K562 (cell line): ENCODE results near the gene KCNK10. TPM values are rescaled to one million over a fixed set of nuclear protein-coding genes. Genes with fewer than 3 reads are reported as not detected.

Experiments used
- ATAC-seq: fragments of 200-7000 bp; cut with Tn5 transposase; 3 replicates; pipeline ENCODE4 v1.9.1; 2020; ENCODE audit warnings: moderate library complexity
- BruUV-seq: library from RNA; stranded (reverse); fragments of 400-500 nt; replicated peaks from 2 replicates; lab custom pipeline; 2021; lab: Mats Ljungman, UMichigan
- CTCF ChIA-PET: fragments of 300-600 bp; formaldehyde crosslinking; extraction: SDS; loops from one replicate; lab custom pipeline; 2021; ENCODE audit warnings: low intra/inter-chr PET ratio; lab: Yijun Ruan, JAX
- POLR2A ChIA-PET: fragments of 300-600, 350-650 bp; sonication (Branson Sonifier 250); formaldehyde crosslinking; extraction: SDS; loops from one replicate; lab custom pipeline; 2021; ENCODE audit warnings: antibody characterized with exemption, inconsistent platforms; lab: Yijun Ruan, JAX
- DNase-seq, 4 experiments: peaks; one replicate each; pipeline versions ENCODE4 v3.0.0 to v3.0.0-alpha.2; 2011 to 2018; ENCODE audit warnings: low spot score in 3 of 4, mixed read lengths in 3 of 4; ENCODE audit errors: extremely low read depth in 1 of 4
- FAIRE-seq: peaks from 2 replicates; lab custom pipeline; 2011; peaks lifted over from hg19 to GRCh38; lab: Jason Lieb, UNC
- H2AFZ ChIP-seq: 2 replicates; pipeline ENCODE4 v1.6.0; 2011; ENCODE audit warnings: low read depth, low read length, control low read depth, inconsistent platforms
- H3K27ac ChIP-seq: fragments of 200-600 bp; 3 replicates; pipeline ENCODE4 v1.8.0; 2011; ENCODE audit warnings: low read depth, mild to moderate bottlenecking, control low read depth, inconsistent platforms, low read length, moderate library complexity, mixed read lengths; ENCODE audit errors: extremely low read depth
- H3K27me3 ChIP-seq, 2 experiments: fragments of 300-600 bp in 1 of 2; 2 replicates in 1 of 2; 3 replicates in 1 of 2; pipeline versions ENCODE4 v1.6.0 to v1.8.0; 2011; ENCODE audit warnings: inconsistent platforms in 2 of 2, low read length in 2 of 2, mild to moderate bottlenecking in 1 of 2, mixed read lengths in 1 of 2, moderate library complexity in 1 of 2; ENCODE audit not compliant: control insufficient read depth in 2 of 2, insufficient read depth in 2 of 2
- H3K36me3 ChIP-seq: fragments of 300-600 bp; 3 replicates; pipeline ENCODE4 v1.8.0; 2011; ENCODE audit warnings: mild to moderate bottlenecking, low read length, inconsistent platforms; ENCODE audit not compliant: control insufficient read depth, insufficient read depth
- H3K4me1 ChIP-seq, 2 experiments: fragments of 200-600 bp in 1 of 2; replicated peaks in 1 of 2; 2 replicates in 1 of 2; 3 replicates in 1 of 2; pipeline versions ENCODE4 v1.5.1 to v1.8.0; 2011; ENCODE audit warnings: inconsistent platforms in 2 of 2, low read length in 2 of 2, mild to moderate bottlenecking in 1 of 2, mixed read lengths in 1 of 2, moderate library complexity in 1 of 2; ENCODE audit not compliant: control insufficient read depth in 2 of 2, insufficient read depth in 2 of 2
- H3K4me2 ChIP-seq: 2 replicates; pipeline ENCODE4 v1.6.1; 2011; ENCODE audit warnings: low read length, control low read depth, inconsistent platforms, mixed read lengths; ENCODE audit not compliant: insufficient read depth
- H3K4me3 ChIP-seq: fragments of 200-600 bp; sonication (generic), shearing (Covaris generic); 2 replicates; pipeline ENCODE4 v1.5.1; 2016; ENCODE audit warnings: control low read depth, inconsistent platforms
- H3K79me2 ChIP-seq: fragments of 200-600 bp; 3 replicates; pipeline ENCODE4 v1.8.0; 2011; ENCODE audit warnings: low read length, inconsistent platforms; ENCODE audit not compliant: control insufficient read depth, insufficient read depth
- H3K9ac ChIP-seq, 2 experiments: 2 replicates each; pipeline versions ENCODE4 v1.6.0 to v1.6.1; 2011; ENCODE audit warnings: low read depth in 2 of 2, low read length in 2 of 2, control low read depth in 1 of 2, inconsistent platforms in 1 of 2, mild to moderate bottlenecking in 1 of 2, mixed read lengths in 1 of 2; ENCODE audit not compliant: insufficient read depth in 1 of 2
- H3K9me1 ChIP-seq: one replicate; pipeline ENCODE4 v1.6.0; 2011; ENCODE audit warnings: inconsistent platforms, mild to moderate bottlenecking, low read length, moderate library complexity; ENCODE audit not compliant: control insufficient read depth, insufficient read depth
- H3K9me3 ChIP-seq: replicated peaks from 2 replicates; pipeline ENCODE4 v1.5.1; 2011; ENCODE audit warnings: low read depth, low read length, inconsistent platforms; ENCODE audit not compliant: control insufficient read depth, insufficient read depth
- H4K20me1 ChIP-seq: replicated peaks from 2 replicates; pipeline ENCODE4 v1.6.1; 2011; ENCODE audit warnings: low read length, inconsistent platforms, mixed read lengths; ENCODE audit not compliant: control insufficient read depth, insufficient read depth
- ASH1L ChIP-seq: fragments of 450-650 bp; IDR thresholded peaks from 2 replicates; pipeline ENCODE4 v1.6.1; 2018; ENCODE audit warnings: borderline replicate concordance, mild to moderate bottlenecking, low read depth; ENCODE audit not compliant: partially characterized antibody
- HLTF ChIP-seq: fragments of 450-650 bp; IDR thresholded peaks from 2 replicates; pipeline ENCODE4 v1.6.1; 2016
- SNRNP70 ChIP-seq: fragments of 200-400 bp; formaldehyde crosslinking; optimal IDR thresholded peaks from 2 replicates; pipeline ENCODE3; 2017; ENCODE audit warnings: low read depth, low read length
- ZNF143 ChIP-seq: sonication (generic); formaldehyde crosslinking; IDR thresholded peaks from 2 replicates; pipeline ENCODE4 v1.9.0; 2022; ENCODE audit warnings: mild to moderate bottlenecking, missing genetic modification reagents
- WGBS: fragments of 100-300 bp; shearing (Covaris generic); methylation state at CpG from one replicate; pipeline ENCODE4 v1.1.6; 2016; ENCODE audit warnings: low coverage, mixed read lengths; ENCODE audit not compliant: insufficient coverage; ENCODE audit errors: missing lambda C conversion rate; 5-methylcytosine and 5-hydroxymethylcytosine counted together
- in situ Hi-C: fragments of 300-500 bp; cut with MboI; formaldehyde crosslinking; loops from 4 replicates; pipeline ENCODE4 v1.15.0; 2018; ENCODE audit warnings: inconsistent platforms, mixed read lengths
- intact Hi-C: fragments of 100-400 bp; cut with micrococcal nuclease; formaldehyde crosslinking; loops from 2 replicates; pipeline ENCODE4 v1.14.2; 2022
- polyA plus RNA-seq, 8 experiments: library from polyadenylated mRNA; depleted of rRNA in 4 of 8; stranded (reverse) in 5 of 8; unstranded in 3 of 8; fragments of >200 nt; fragmentation: Nextera tagmentation in 2 of 8; fragmentation: Illumina TruSeq in 1 of 8; extraction: Ambion mirVana in 2 of 8; extraction: Trizol in 1 of 8; gene quantifications; 2 replicates each; pipeline versions ENCODE4 v1.2.1 to v1.2.3, GENCODE V29; 2011 to 2014; ENCODE audit warnings: inconsistent platforms in 1 of 8, missing spikeins in 1 of 8
- total RNA-seq, 7 experiments: library from RNA; depleted of rRNA in 6 of 7; stranded (reverse); fragments of >200 nt in 6 of 7; fragmentation: Illumina TruSeq in 2 of 7; extraction: Trizol in 2 of 7; gene quantifications; 2 replicates each; pipeline versions ENCODE4 v1.2.1 to v1.2.3, GENCODE V29; 2011 to 2021; ENCODE audit warnings: low replicate concordance in 1 of 7
- TF ChIP-seq, protein P1 (sequence below): fragments of 450-650 bp; IDR thresholded peaks from 2 replicates; pipeline ENCODE4 v1.6.1; 2018; ENCODE audit not compliant: partially characterized antibody

The KCNK10 gene
- total and polyA plus RNA-seq, 9 of the 15 experiments (the other 6 are each of a cell fraction or from before 2014, with no cell fraction given): not detected

DNA sequence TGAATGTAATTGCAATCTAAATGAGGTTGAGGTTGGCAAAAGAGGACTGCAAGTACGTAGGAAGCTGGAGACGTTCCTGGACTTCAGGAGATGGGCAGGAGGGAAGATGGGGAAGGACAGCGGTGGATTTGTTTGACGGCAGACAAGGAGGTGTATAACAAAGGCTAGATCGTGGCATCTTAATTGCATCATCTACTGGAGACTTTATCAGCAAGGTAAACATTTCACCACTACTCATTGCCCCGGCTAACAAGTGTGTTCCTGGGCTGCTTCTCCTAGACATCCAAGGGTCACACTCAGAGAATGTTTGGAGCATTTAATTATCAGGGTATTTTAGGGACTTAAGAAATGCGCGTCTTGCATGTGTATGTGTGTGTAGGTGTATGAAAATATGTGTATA lies 128.5 kb downstream of the KCNK10 start:
- WGBS: 1% methylated on average over 8 of the region's 8 CpGs
- intact Hi-C loops: no loop called here
- no peak for FAIRE-seq

More for the DNA sequence above, 128.5 kb downstream of the KCNK10 start:
- in situ Hi-C loops: no loop called here
- Histone ChIP-seq H3K9me1 (no peaks in the 10 kb centered on the region), H3K9ac (no peak overlapping the region), H3K4me3 (no peak overlapping the region), H3K27me3 (peaks cover 3 to 5% of the 10 kb centered on the region in 2 experiments; a peak in 3 of 5 replicates), H3K4me1 (no peaks in the 10 kb centered on the region), H2AFZ (no peak overlapping the region), H3K9me3 (no peaks in the 10 kb centered on the region), H3K79me2 (no peaks in the 10 kb centered on the region), H3K36me3 (no peaks in the 10 kb centered on the region), H3K27ac (no peak overlapping the region), H4K20me1 (no peaks in the 10 kb centered on the region), H3K4me2 (no peak overlapping the region)
- ChIA-PET CTCF (no interaction called here), POLR2A (no interaction called here)
- ATAC-seq: no peak
- no TSS peak for BruUV-seq
- TF ChIP-seq ASH1L: no peak
- no peak for TF ChIP-seq ZNF143 (CRISPR knock-in tag)
- TF ChIP-seq HLTF: no peak
- TF ChIP-seq, protein P1, sequence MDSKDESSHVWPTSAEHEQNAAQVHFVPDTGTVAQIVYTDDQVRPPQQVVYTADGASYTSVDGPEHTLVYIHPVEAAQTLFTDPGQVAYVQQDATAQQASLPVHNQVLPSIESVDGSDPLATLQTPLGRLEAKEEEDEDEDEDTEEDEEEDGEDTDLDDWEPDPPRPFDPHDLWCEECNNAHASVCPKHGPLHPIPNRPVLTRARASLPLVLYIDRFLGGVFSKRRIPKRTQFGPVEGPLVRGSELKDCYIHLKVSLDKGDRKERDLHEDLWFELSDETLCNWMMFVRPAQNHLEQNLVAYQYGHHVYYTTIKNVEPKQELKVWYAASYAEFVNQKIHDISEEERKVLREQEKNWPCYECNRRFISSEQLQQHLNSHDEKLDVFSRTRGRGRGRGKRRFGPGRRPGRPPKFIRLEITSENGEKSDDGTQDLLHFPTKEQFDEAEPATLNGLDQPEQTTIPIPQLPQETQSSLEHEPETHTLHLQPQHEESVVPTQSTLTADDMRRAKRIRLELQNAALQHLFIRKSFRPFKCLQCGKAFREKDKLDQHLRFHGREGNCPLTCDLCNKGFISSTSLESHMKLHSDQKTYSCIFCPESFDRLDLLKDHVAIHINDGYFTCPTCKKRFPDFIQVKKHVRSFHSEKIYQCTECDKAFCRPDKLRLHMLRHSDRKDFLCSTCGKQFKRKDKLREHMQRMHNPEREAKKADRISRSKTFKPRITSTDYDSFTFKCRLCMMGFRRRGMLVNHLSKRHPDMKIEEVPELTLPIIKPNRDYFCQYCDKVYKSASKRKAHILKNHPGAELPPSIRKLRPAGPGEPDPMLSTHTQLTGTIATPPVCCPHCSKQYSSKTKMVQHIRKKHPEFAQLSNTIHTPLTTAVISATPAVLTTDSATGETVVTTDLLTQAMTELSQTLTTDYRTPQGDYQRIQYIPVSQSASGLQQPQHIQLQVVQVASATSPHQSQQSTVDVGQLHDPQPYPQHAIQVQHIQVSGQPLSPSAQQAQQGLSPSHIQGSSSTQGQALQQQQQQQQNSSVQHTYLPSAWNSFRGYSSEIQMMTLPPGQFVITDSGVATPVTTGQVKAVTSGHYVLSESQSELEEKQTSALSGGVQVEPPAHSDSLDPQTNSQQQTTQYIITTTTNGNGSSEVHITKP: no peak
- no peak for TF ChIP-seq SNRNP70
- DNase-seq: no peak
